M059J (cell line): ENCODE results near the gene GPR82. TPM values are rescaled to one million over a fixed set of nuclear protein-coding genes. Genes with fewer than 3 reads are reported as not detected.

Source experiments
- total RNA-seq: library from RNA; depleted of rRNA; stranded (reverse); fragments of >200 nt; shearing (Covaris generic); gene quantifications from 2 replicates; pipeline ENCODE4 v1.2.3, GENCODE V29; 2014; rRNA removed

The GPR82 gene
- total RNA-seq, 1 experiment from 2014 or later: not detected

Other genes starting within 250 kb of the GPR82 start
- not detected in 2 replicates for gene GPR34, start 35.2 kb upstream of the GPR82 start, total RNA-seq
- gene CASK, start 199.4 kb downstream of the GPR82 start, total RNA-seq: 31.5 and 52.7 TPM in 2 replicates